Epithelial cell of esophagus (primary cell): ENCODE measurements around the gene TNKS1BP1.

Experiments used
- DNase-seq: peaks from one replicate; pipeline ENCODE4 v3.0.0; 2010; ENCODE audit warnings: low read depth
- H3K4me3 ChIP-seq: 2 replicates; pipeline ENCODE4 v1.5.1; 2011; ENCODE audit warnings: mild to moderate bottlenecking, low read length, control low read depth
- CTCF ChIP-seq: IDR thresholded peaks from 2 replicates; pipeline ENCODE4 v1.5.1; 2011; ENCODE audit warnings: low read depth, mild to moderate bottlenecking, low read length, control low read depth, inconsistent platforms; ENCODE audit not compliant: insufficient read depth; ENCODE audit errors: missing control alignments

The TNKS1BP1 gene

GRCh38 chr11:57359396-57359795 lies 34.6 kb upstream of the TNKS1BP1 start:
- no peak for DNase-seq
- no peak overlapping the region for H3K4me3 ChIP-seq
- no peak for TF ChIP-seq CTCF

DNA sequence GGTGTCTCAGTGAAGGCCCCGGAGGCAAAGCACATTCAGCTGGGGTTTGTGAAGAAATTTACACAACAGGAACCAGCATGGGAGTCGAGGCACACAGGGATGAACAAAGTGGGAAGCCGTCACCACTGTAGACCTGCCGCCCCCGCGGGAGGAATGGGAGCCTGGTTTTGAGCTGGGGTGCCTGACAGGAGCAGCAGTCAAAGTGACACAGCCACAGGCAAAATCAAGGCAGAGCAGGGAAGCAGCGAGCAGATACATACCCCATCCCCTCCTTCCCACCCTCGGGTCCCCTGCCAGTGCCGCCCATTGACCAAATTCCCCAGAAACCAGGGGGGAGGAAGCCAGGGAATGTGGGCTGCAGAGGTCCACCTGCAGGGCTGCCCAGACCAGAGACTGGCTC lies 34.2 kb upstream of the TNKS1BP1 start:
- H3K4me3 ChIP-seq: no peak overlapping the region
- no peak for TF ChIP-seq CTCF
- DNase-seq: no peak

GRCh38 chr11:57358543-57358961 lies 33.8 kb upstream of the TNKS1BP1 start:
- no peak overlapping the region for H3K4me3 ChIP-seq
- DNase-seq: peak; percentile 14
- TF ChIP-seq CTCF: no peak

GRCh38 chr11:57357856-57358255 lies 33.1 kb upstream of the TNKS1BP1 start:
- no peak overlapping the region for H3K4me3 ChIP-seq
- no peak for DNase-seq
- TF ChIP-seq CTCF: no peak

GRCh38 chr11:57357310-57357709 lies 32.6 kb upstream of the TNKS1BP1 start:
- no peak overlapping the region for H3K4me3 ChIP-seq
- DNase-seq: no peak
- no peak for TF ChIP-seq CTCF

DNA sequence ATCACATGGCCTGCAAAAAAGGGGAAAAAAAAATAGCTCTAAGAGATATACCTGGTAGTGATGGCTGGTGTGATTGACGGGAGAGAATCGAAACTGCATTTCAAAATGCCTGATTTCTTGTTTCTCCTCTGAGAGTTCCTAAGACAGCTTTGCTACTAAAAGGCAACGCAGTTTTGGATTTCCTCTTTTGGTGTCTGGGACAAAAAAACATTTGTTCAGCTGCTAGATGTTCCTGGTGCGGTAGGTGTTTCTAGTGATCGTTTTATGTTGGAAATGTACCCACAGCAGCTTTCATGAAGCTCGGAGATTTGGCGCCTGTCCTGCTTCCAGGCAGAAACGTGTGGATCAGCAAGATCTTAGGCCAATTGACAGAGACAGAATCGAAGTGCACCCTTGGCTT lies 31.5 kb upstream of the TNKS1BP1 start:
- TF ChIP-seq CTCF: no peak
- no peak for DNase-seq
- no peak overlapping the region for H3K4me3 ChIP-seq

GRCh38 chr11:57354699-57355098 lies 29.9 kb upstream of the TNKS1BP1 start:
- TF ChIP-seq CTCF: no peak
- no peak for DNase-seq
- H3K4me3 ChIP-seq: no peak overlapping the region
